GM18907 (cell line): Measurements from ENCODE around the gene LCP2.

Source experiments
- ATAC-seq: cut with Tn5 transposase; IDR thresholded peaks from one replicate; pipeline ENCODE4 v1.9.1; 2021; ENCODE audit warnings: mild to moderate bottlenecking, moderate library complexity; ENCODE audit not compliant: unreplicated experiment

LCP2 gene

DNA sequence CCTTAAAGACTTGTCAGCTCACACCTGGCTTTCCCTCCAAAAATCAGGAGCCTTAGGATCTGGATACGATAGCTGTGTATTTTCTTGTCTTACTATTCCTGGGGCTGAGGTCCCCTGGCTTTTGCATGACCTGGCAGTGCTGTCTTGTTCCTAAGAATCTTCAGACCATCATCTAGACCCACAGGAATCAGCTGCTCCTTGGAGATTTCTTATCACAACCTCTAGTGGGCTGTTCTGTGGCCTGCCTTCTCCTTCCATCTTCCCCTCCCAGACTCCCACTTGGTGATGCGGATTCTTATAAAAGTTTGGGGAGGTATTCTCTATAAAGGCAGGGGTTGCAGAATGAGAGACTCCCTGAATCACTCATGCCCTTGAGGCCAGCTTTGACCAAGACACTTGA is 21.4 kb downstream of the LCP2 start:
- no peak for ATAC-seq

DNA sequence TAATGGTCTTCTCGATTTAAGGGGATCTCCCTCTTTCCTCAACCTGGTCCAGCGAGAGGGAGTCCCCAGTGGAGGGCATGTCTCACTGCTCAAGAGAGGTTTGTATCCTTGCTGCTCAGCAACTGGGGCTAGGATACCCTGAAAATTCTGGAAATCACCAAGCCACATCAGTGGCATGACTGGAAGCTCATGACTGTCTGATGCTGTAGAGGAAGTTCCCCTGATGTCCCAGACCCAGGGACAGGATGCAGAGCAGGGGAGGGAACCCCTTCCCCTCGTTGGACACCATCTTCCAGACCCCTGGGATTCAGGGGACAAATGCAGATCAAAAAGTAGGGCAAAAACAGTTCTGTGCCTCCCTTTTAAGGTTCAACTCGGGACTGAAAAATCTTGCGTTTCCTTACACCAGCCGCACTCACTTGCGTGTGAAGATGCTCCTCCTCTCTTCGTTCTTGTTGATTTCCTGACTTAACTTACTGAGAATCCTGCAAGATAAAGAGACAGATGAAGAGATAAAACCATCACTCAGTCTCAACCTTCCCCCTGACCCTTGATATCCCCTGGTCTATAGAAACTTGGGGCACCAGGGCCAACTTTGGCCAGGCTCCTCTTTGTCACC is 22.1 kb downstream of the LCP2 start:
- no peak for ATAC-seq

DNA sequence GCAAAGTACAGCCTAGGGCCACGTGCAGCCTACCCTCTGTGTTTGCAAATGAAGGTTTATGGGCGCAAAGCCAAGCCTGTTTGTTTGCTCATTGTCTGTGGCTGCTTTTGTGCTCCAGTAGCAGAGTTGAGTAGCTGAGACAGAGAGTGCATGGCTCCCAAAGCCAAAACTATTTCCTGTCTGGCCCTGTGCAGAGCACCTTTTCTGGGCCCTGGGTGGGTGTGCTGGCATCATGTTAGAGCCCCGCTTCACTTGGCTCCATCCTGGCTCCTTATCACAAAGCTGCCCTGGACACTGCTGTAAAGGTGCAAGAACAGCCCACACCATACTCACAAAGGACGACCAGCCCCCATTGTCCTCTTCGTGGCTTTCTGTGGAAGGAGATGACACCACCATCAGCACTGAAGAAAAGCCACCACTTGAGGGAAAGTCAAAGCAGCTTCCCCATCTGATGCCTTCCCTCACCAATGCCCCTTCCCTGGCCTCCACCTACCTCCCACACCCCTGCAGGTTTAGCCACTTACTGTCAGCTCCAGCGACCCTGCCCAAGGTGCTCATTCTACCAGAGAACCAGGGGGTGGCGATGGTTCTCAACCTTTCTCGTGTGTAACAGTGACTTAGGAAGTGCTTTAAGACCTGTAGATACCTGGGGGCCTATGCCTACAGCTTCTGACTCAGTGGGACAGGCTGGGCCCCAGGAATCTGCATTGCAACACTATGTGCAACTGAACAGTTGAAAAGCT is 23.4 kb downstream of the LCP2 start:
- ATAC-seq = no peak

DNA sequence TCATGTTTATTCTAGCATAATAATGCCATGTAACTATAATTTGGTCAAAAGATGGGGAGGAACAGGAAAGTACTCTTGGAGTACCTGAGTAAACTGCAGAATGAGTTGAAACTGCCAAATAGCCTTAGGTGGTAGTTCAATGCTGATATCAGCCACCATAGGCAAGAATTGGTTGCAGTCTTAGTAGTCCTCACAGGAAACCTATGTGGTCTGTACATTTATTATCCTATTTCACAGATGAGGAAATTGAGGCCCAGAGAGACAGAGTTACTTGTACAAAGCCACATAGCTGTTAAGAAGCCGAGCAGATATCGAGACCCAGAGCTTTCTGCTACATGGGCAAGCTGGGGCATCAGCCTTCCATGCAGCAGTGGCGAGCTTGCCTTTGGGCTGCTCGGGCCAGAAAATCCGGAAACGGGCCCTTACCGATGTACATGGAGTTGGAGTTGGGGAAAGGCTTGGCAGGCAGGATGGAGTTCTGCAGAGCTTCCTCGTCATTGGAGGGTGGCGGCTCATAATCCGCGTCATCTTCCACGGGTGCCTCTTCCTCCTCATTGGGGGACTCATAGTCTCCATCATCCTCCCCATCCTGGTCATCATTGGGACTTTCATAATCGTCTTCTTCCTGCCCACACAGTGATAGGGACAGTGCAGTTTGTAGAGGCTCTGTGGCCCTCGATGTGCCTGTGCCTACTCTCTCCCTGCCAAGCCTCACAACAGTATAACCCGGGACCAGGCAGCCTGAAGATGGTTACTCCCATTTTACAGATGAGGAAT is 27.1 kb downstream of the LCP2 start:
- ATAC-seq = no peak

DNA sequence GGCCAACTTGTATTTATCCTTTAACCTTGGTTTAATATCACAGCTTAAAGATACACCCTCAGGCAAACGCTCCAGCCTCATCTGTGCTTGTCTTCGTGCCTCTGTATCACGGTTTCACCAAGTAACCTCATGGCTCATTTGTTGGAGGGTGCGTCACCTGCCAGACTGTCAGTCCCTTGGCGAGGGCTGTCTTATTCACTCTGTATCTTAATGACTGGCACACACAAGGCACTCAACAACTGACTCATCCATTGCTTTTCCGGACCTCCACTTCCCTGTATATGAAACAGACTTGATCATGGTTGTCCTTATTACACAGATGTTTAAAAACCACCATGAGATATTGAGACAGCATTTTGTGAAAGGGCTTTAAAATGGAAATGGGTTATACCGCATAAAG is 28.0 kb downstream of the LCP2 start:
- no peak for ATAC-seq

DNA sequence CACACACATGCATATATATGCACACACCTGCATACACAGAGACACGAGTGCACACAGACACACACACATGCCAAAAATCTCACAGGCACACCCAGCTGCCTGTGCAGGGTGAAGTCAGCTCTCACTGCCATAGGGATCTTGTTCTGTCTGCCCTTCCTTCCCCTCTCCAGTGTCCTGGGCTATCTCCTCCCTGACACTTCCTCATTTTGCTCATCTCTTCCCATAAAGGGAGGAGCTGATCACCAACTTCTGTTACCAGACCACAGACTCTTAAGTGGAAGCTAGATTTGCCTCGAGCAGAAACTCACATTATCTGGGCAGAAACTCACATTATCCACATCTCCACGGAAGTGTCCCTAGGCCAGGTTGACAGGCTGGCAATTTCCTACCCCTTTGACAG is 28.7 kb downstream of the LCP2 start:
- ATAC-seq = no peak

DNA sequence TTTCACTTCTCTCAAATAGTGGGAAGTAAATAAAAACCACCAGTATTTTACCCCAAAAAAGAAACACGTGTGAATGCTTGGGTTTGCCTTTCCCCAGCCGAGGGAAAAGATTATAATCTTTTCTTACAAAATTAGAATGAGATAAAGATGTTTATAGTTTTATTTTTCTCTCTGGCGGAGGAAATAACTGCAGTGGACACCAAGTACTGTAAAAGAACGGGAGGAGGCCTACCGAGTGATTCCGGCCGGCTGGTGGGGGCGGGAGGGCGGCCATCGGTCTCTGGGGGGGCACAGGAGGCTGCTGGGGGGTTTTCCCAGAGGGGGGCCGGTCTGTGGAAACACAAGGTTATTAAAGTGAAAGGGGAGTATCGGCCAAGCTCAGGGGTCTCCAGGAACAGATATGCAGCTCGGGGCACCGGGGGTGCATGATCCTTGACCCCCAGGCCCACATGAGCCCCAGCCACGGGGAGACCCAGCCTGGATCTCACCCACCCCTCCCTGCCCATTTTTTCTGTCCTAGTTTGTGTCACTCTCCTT is 29.4 kb downstream of the LCP2 start:
- ATAC-seq = no peak

DNA sequence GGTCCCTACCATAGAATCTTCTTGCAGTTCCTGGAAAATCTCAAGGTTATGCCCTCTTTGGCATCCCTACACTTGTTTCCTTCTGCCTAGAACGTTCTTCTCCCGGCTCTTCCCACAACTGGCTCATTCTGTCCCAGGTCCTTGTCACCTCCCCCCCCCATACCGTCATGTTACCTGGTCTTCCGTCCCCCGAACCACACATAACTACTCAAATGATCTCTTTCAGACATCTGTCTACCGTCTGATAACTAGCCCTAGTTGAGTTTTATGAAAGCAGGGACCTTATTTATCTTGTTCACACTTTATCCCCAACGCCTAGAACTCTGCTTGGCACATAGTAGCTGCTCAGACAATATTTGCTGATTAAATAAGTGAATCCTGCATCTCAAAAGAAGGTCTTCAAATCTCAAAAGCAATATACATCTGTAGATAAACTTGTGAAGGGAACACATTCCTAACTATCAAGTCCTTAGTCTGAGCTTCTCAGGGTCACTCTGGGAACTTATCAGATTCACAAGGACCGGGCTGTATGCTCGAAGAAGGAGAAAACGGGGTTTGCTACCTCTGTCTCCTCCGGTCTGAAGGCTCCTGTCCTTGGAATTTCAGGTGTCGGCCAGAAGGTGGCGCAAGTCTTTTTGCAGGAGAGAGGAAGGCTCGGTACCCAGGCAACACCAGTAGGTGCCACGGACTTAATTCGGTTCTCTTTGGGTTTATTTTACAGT is 30.0 kb downstream of the LCP2 start:
- peak; percentile 90 for ATAC-seq

DNA sequence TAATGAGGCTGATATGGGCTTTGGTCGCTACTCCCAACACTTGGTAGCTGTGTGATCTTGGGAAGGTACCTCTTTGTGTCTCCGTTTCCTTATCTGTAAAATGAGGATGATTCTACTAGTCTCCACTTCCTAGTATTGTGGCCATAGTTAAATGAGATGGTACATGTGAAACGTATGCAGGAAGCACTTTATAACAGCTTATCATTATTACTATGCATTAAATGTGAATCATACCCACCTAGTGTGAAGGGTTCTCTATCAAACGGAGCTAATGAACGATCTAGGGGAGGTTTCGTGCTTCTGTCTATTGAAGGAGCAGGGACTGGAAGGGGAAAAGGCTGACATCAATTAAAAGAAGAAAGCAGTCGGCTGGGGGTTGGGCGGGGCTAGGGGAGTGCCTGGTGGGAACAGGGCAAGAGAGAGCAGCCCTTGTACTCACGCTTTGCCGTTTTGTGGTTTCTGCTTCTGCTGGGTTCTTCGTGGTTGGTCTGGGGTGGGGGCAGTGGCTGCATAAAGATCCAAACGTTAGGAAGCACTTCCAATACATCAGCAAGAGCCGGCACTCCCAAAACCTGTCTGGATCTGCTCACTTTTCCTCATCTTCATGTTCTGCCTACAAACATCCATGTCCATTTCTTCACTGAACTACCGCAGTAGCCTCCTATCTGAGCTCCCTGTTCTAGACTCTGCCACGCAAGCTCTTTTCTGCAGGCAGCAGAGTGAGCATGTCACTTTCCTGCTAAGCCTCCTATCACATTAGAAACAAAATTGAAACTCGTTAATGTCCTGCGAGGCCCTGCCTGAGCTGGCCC is 30.8 kb downstream of the LCP2 start:
- ATAC-seq = no peak

DNA sequence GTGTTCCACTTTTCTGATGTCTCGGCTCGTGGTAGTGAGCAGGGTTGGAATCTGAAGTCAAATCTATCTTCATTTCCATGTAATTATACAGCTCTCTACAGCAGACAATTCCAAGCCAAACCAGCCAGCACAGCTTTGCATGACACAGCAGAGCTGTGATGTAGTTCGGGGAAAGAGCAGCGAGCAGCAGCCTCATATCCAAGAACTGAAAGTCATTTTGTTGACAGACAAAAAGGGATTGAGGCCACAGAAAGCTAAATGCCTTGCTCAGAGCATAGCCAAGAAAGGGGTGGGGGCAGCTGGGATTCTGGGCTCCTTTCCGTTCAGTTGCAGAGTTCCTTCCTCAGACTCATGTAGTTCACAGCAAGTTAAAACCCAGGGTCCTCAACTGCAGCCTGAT is 32.1 kb downstream of the LCP2 start:
- no peak for ATAC-seq

DNA sequence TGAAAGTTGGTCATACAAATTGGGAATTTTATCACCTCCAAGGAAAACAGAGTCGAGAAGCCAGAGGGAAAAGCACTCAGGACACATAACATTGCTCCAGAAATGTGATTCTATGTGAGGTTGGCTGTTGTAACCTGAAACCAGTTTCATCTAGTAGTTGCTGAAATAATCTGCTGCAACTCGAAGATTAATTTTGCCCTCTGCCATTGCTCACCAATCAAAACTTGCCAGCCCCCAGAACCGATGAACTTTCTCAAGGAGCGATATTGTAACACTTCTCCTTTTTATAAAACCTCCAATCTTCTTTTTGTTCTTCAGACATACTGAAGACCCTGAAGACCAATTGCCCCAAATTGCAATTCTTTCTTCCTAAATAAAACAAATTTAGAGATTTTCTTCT is 33.7 kb downstream of the LCP2 start:
- ATAC-seq = no peak

DNA sequence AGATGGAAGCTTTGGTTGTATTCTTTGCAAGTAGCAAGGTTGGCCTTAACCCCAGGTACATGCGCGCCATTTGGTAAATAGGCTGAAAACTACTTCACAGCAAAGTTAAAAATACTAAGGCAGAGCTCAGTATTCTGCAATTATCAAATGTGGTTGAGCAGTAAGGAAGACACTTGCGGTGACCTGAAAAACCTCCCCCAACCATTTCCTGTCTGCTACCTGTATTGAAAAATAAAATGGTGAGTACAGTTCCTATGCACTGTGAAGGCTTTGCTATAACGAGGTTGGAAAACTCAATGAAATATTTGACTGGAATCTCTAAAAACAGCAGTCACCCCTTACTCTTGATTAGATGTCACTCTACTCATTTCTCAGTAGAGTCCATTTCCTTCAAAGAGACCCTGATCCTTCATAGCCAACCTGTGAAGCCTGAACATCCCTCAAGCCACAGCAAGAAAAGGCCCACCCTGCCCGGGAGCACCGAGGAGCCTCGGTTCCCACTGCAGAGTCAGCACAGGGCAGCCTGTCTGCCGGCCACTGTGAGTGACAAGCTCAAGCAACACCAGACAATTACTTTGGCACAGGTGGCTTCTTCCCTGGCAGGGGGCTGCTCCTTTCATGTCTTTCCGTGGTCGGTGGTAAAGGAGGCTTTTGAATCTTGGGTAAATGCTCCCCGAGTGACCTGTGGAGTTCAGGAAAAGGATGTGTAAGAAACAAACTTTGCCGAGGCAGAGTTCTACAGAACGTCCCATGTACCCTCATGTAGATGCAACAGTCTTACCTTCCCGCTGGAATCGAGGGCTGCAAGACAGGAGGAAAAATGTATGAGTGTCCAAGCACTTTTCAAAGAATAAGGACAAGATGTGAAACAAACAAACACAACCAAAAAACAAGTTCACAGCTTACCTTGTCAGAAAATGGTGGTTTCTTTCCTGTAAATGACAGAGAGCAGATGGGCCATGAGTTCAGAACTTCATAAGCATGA is 35.2 kb downstream of the LCP2 start:
- no peak for ATAC-seq

DNA sequence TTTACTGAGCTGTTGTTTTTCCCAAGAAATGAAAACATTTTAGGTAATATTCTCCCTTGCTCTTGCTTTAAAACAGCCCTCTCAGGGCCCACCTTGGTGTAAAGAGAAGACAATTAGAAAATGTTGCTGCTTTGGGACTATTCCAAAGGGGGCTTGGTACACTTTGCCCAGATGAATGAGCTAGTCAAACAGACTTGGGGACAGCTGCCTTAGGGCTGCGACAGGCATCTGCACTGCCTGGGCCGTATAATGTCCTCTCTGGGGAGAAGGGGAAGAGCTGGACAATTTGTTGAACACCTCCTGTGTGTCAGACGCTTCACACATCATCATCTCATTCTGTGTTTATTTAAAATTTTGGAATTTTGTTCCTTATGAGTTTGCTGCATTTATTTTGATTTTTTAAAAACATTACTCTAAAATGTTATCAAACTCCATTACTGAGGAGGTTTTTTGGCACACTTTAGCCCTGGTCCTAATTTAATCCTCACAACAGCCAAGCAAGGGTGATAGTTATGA is 36.0 kb downstream of the LCP2 start:
- ATAC-seq = no peak

DNA sequence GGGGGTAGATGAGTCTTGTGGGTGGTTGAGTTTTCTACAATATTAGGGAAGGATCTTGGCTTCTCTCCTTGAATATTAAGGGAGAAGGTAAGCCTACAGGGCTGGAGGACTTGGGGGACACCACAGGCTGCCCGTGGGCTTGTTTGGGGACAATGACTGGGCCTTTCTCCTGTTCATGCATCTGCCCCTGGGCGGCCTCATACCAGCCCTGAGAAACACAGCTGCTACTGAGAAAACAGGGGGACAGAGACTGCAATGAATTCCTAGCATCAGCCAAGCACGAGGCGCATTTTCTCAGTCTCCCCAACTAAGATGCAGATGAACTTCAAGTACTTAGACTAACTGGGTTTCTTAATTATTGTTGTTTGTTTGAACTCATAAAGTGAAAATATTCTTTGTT is 40.2 kb downstream of the LCP2 start:
- no peak for ATAC-seq

DNA sequence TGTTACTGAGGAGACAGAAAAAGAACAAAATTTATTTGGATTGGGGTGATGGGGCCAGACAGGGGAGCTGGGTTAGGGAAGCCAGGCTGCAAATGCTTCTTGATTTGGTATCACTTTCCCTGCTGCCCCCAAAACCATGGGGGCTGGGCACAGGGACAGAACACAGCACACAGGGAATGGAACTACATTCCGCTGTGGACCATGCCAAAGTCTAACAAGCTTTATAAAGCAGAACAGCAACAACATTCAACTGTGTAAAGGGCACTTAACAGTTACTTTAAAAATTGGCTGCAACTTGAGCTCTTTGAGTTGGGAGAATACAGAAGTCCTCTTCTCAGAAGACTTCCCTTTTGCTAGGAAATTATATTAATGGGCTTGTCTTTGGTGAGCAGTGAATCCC is 41.0 kb downstream of the LCP2 start:
- ATAC-seq = no peak

DNA sequence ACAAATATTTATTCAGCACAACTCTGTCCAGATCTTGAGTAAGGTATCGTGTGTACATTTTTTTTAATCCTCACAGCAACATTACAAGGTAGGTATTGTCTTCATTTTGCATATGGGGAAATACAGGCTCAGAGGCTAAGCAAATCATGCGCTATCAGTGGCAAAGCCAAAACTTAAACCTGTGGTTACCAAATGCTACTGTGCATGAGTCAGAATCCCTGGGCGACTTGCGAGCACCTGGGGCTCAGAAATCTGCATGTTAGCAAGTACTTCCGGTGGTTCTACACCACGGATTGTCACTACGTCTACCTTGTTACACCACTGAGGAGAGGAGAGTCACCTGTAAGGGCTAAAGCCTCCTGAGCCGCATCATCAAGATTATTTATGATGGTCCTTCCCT is 43.5 kb downstream of the LCP2 start:
- ATAC-seq = peak; percentile 97

DNA sequence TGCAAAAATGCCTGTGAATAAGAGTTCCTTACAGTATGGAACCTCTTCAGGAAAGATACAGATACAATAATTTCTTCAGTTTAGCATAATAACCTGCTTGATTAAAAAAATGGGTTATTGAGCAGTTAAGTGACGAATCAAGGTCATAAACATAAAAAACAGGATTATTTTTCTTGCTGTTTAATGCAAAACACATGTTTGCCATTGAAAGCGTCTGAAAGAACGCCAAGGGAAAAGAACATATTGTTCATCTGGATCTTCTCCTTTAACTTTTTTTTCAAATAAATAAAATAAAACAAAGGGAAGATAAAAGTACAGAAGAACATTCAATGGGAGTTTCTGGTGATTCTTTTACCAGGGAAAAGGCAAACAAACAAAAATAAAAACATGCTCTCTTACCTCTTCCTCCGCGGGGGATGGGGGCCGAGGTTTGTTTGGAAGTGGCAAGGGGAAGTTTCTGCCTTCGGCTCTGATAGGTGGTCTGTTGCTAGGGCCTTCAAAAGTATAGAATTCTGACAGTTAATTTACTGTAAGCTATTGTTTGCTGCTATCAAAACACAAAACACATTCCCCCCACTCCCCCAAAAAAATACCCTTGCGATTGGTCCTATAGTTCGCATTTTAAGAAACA is 44.7 kb downstream of the LCP2 start:
- ATAC-seq = no peak

DNA sequence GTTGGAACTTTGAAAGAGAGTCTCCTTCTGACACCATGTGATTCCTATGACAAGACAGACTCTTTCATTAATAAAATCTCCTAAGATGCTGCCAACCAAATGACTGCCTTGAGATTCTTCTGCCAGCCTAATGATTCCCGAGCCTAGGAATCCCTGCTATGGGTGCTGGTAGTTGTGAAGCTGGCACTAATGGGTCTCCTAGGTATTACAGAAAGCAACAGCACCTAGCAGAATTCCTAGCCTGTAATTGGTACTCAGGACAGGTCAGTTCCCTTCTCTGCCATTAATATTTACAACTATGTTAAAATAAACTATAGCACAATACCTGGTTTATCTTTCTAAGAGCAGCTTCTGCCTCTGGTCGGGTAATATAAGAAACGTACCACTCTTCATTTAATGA is 45.5 kb downstream of the LCP2 start:
- no peak for ATAC-seq

DNA sequence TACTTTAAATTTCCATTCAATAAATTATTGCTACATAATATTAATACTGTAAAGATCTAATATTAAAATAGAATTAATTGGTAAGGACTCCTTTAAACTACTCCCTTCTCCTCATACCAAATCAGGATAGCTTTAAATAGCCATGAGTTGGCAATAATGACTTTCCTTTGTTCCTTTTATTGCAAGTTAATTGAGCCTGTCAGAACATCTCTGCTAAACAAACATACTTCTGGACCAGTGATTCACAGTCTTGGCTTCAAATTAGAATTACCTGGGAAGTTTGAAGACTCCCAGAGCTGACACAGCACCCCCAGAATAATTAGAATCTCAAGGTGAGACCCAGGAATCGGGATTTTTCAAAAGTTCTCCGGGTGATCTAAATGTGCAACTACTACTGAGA is 46.1 kb downstream of the LCP2 start:
- ATAC-seq = no peak
